HG03060 (cell line): ENCODE results near the gene MEF2A.
"Not testable (repeated sequence)": the region's sequence is repeated elsewhere in the genome, so short reads cannot be mapped to it uniquely, and the experiment has no call there.

Experiments
- ATAC-seq: cut with Tn5 transposase; IDR thresholded peaks from one replicate; pipeline ENCODE4 v1.9.1; 2021; ENCODE audit warnings: low read depth, moderate number of reproducible peaks; ENCODE audit not compliant: unreplicated experiment

MEF2A gene

DNA sequence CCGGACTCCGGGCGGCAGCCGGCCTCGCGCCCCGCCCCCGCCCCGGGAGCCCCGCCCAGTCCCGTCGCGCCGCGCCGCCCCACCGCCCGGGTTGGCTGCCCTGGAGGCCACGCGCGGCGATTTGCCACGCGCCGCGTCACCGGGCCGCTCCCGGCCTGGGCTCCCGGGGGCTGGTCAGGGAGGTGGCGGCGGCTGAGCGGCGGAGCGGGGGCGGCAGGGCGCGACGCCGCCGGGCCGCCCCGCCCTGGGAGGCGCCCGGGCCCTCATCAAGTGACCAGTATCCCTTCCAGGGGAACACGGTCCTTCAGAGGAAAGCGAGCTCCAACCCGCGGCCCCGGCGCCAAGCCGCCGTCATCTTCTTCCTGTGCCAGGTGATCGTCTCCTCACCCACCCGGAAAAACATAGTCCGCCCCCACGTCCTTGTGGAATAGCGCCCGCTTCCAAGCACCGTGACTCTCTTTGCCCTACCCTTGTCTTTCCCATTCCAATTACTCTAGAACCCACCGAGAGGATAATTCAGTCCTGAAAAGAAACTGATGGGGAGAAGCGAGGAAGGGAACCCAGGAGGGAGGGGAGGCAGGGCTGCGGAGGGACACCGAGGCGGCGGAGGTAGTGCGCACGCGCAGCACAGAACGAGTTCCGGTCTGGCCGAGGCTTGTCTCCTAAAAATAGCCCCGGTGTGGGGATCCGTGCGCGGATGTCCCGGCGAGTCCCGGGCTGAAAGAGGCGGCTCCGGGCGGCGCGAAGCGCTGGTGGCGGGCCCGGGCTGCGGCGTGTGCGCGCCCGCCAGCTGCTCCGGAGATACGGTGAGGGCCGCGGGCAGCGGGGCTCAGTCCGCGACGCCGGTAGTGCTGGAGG lies at the start of gene MEF2A:
Gene MEF2A, plus strand, starts transcription at position 686 of the 858 bp plus-strand sequence. CDS start 67,136 bp downstream, outside the sequence.
- ATAC-seq: peak; percentile 41

GRCh38 chr15:99518191-99518590 lies 47.6 kb upstream of the MEF2A start:
- ATAC-seq: no peak

DNA sequence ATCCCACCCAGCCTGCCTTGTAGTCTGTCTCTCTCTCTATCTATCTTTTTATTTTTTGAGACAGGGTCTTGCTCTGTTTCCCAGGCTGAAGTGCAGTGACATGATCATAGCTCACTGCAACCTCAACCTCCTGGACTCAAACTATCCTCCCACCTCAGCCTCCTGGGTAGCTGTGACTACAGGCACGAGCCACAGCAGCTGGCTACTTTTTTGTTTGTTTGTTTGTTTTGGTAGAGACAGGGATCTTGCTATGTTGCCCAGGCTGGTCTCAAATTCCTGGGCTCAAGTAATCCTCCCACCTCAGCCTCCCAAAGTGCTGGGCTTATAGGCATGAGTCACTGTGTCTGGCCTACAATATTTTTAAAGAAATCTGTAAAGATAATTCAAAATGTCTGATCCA lies 46.4 kb upstream of the MEF2A start:
- not testable (repeated sequence) for ATAC-seq

DNA sequence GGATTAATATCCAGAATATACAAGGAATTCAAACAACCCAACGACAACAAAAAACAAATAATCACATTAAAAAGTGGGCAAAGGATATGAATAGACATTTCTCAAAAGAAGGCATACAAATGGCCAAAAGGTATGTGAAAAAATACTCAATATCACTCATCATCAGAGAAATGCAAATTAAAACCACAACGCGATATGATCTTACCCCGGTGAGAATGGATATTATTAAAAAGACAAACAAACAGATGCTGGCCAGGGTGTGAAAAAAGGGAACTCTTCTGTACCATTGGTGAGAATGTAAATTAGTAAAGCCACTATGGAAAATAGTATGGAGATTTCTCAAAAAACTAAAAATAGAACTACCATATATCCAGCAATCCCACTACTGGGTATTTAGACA lies 43.5 kb upstream of the MEF2A start:
- peak; percentile 47 for ATAC-seq

DNA sequence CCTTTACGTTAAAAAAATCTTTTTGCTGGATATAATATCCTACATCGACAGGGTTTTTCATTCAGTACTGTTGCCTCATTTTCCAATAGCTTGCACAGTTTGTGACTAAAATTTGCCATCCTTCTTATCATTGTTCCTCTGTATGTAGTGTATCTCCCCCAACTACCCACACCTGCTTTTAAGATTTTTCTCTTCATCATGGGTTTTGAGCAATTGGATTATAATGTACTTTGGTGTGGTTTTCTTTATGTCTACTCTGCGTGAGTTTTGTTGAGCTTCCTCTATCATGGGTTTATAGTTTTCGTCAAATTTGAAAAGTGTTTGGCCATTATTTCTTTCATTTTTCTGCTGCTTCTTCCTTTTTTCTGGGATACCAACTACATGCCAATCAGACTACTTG lies 39.6 kb upstream of the MEF2A start:
- no peak for ATAC-seq

GRCh38 chr15:99526671-99527070 lies 39.1 kb upstream of the MEF2A start:
- ATAC-seq: no peak

GRCh38 chr15:99536422-99537040 lies 29.3 kb upstream of the MEF2A start:
- no peak for ATAC-seq

- ATAC-seq: no peak
Observed at GRCh38 chr15:99537344-99537743, 28.4 kb upstream of the MEF2A start.

DNA sequence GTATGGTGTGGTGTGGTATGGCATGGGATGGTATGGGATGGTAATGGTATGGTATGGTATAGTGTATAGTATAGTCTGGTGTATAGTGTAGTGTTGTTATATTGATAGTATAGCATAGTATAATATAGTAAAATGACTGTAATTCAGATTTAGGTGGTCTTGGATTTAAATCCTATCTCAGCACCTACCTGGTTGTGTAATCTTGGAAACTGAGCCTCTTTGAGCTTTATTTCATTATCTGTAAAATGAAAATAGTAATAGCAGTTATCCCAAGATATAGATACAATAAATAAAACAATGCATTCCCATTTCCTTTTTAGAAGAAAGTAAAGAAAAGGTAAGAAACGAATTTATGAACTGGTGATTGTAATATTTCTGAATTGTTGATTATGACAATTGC lies 27.5 kb upstream of the MEF2A start:
- ATAC-seq: no peak

- no peak for ATAC-seq
Observed at GRCh38 chr15:99542828-99543227, 23.0 kb upstream of the MEF2A start.

DNA sequence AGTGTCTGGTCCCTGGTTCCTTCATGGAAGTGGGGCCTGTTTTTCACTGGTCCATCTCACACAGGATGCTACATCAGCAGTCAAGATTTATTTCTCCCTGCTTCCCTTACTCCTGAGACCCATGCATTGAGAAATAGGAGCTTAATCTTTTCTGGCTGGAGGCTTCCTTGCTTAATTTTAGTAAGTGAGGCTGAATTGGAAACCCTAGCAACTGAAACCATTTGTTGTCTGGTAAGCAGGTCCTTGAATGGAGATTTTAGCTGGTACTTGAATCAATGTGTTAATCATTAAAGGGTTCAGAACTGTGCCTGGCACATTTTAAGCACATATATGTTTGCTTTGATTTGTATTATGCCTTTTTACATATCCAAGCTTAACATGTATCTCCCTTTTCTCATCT lies 20.2 kb upstream of the MEF2A start:
- no peak for ATAC-seq

- no peak for ATAC-seq
Observed at GRCh38 chr15:99546441-99547100, 19.2 kb upstream of the MEF2A start.

- ATAC-seq: no peak
Observed at GRCh38 chr15:99547517-99547916, 18.3 kb upstream of the MEF2A start.

DNA sequence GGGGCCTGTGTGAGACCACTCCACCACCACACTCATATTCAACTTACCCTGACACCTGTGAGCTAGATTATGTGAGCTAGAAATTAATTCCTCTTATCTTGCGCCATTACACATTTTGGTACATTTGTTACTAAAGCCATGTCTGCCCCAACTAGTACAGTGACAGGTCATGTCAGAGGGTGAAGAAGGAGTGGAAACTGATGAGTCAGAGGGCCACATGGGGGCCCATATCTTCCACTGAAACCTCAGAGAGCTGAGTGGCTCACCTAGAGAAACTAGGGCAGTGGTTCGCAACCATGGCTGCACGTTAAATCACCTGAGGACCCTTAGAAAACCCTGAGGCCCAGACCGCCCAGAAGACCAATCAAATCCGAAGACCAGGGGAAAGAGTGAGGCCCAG lies 15.7 kb upstream of the MEF2A start:
- no peak for ATAC-seq

DNA sequence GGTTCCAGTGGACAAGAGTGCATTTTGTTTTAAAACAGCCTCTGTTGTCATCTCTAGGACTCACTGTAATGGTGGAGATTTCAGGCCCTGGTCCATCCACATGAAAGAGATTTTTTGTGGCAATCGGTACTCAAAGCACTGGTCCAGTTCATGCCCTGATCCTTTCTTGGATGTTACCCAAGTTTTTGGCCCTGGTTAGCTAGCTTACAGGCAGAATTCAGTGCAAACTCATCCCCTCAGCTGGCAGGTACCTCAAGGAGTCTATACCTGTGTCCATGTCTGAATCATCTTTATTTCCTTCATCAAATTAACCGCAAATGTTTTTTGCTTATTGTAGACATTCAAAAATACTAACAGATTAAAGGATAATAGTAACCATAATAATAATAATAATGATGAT lies 13.7 kb upstream of the MEF2A start:
- no peak for ATAC-seq

GRCh38 chr15:99554880-99555488 lies 10.8 kb upstream of the MEF2A start:
- no peak for ATAC-seq

DNA sequence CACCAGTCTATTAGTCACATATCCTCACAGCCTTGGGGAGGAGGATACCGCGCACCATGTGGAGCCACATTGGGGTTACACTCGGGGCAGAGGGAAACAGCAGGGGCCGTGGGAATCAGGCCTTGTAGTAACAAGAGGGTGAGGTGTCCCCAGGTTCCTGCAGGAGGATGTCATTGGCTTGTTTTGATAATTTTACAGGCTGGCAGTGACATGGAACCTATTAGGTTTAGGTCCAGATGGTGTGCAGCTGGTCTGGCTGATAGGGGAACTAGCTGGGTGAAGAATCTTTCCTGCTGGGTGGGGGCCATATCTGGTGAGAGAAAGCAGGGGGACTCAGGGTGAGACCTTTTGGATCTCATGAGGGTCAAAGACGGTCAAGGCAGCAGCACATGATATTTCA lies 9.8 kb upstream of the MEF2A start:
- ATAC-seq: no peak

- no peak for ATAC-seq
Observed at GRCh38 chr15:99556578-99556977, 9.2 kb upstream of the MEF2A start.

GRCh38 chr15:99558084-99558483 lies 7.7 kb upstream of the MEF2A start:
- no peak for ATAC-seq

GRCh38 chr15:99558571-99558970 lies 7.2 kb upstream of the MEF2A start:
- no peak for ATAC-seq
